Fibroblast of mammary gland (primary cell): ENCODE measurements around the gene RASAL2.

Source experiments
- DNase-seq: peaks from one replicate; pipeline ENCODE4 v3.0.0-alpha.2; 2010; ENCODE audit warnings: low read depth
- H3K4me3 ChIP-seq: 2 replicates; pipeline ENCODE4 v1.5.1; 2011; ENCODE audit warnings: low read depth, mild to moderate bottlenecking, low read length, moderate library complexity; ENCODE audit not compliant: control insufficient read depth
- CTCF ChIP-seq: conservative IDR thresholded peaks from 2 replicates; pipeline ENCODE4 v1.5.1; 2011; ENCODE audit warnings: low read depth, low read length, inconsistent platforms; ENCODE audit not compliant: control insufficient read depth, insufficient read depth

The RASAL2 gene

GRCh38 chr1:178283409-178283808, 189.5 kb downstream of the RASAL2 start:
- TF ChIP-seq CTCF: no peak
- H3K4me3 ChIP-seq: no peak overlapping the region
- DNase-seq: peak; percentile 78

- TF ChIP-seq CTCF: no peak
- DNase-seq: no peak
- no peak overlapping the region for H3K4me3 ChIP-seq
These were observed 190.2 kb downstream of the RASAL2 start for GRCh38 chr1:178284058-178284457.

- DNase-seq: no peak
- no peak for TF ChIP-seq CTCF
- no peak overlapping the region for H3K4me3 ChIP-seq
These were observed 197.3 kb downstream of the RASAL2 start for GRCh38 chr1:178291166-178291565.

GRCh38 chr1:178294654-178295053, 200.8 kb downstream of the RASAL2 start:
- no peak for DNase-seq
- TF ChIP-seq CTCF: no peak
- H3K4me3 ChIP-seq: no peak overlapping the region

GRCh38 chr1:178300352-178300699, 206.4 kb downstream of the RASAL2 start:
- TF ChIP-seq CTCF: no peak
- no peak overlapping the region for H3K4me3 ChIP-seq
- DNase-seq: no peak

GRCh38 chr1:178301141-178301540, 207.2 kb downstream of the RASAL2 start:
- TF ChIP-seq CTCF: no peak
- no peak overlapping the region for H3K4me3 ChIP-seq
- DNase-seq: no peak

- no peak for TF ChIP-seq CTCF
These were observed 213.4 kb downstream of the RASAL2 start for GRCh38 chr1:178307264-178307663.

More at GRCh38 chr1:178307264-178307663, 213.4 kb downstream of the RASAL2 start:
- H3K4me3 ChIP-seq: no peak overlapping the region
- no peak for DNase-seq
